ENCODE results near the gene GIMAP8.
"Not testable (repeated sequence)": the region's sequence is repeated elsewhere in the genome, so short reads cannot be mapped to it uniquely, and the experiment has no call there.

Gene GIMAP8

GRCh38 chr7:150451097-150451793 lies 815 bp downstream of the GIMAP8 start:
- no peak overlapping the region for H3K27ac ChIP-seq (ENCODE audit: insufficient read depth, low read depth, low read length, poor library complexity, severe bottlenecking)
- H3K4me1 ChIP-seq (ENCODE audit: control insufficient read depth, insufficient read depth, low read length): no peaks in the 10 kb centered on the region
- H3K4me3 ChIP-seq (ENCODE audit: insufficient read depth, low read depth, low read length): no peak overlapping the region
- H3K36me3 ChIP-seq (ENCODE audit: control insufficient read depth, insufficient read depth, low read length): no peaks in the 10 kb centered on the region
- H3K27me3 ChIP-seq (ENCODE audit: control insufficient read depth, insufficient read depth, low read length, poor library complexity, severe bottlenecking): peaks cover 3% of the 10 kb centered on the region
- no peaks in the 10 kb centered on the region for H3K9me3 ChIP-seq (ENCODE audit: control insufficient read depth, low read length)
- WGBS, 2 experiments: 84% methylated on average over 19 of the region's 19 CpGs

GRCh38 chr7:150451833-150452461 lies 1.5 kb downstream of the GIMAP8 start:
- H3K27ac ChIP-seq (ENCODE audit: insufficient read depth, low read depth, low read length, poor library complexity, severe bottlenecking): no peak overlapping the region
- no peaks in the 10 kb centered on the region for H3K4me1 ChIP-seq (ENCODE audit: control insufficient read depth, insufficient read depth, low read length)
- H3K4me3 ChIP-seq (ENCODE audit: insufficient read depth, low read depth, low read length): no peak overlapping the region
- no peaks in the 10 kb centered on the region for H3K36me3 ChIP-seq (ENCODE audit: control insufficient read depth, insufficient read depth, low read length)
- no peaks in the 10 kb centered on the region for H3K9me3 ChIP-seq (ENCODE audit: control insufficient read depth, low read length)
- WGBS, 2 experiments: 84 to 88% methylated on average over 8 of the region's 8 CpGs
- peaks cover 3% of the 10 kb centered on the region for H3K27me3 ChIP-seq (ENCODE audit: control insufficient read depth, insufficient read depth, low read length, poor library complexity, severe bottlenecking)

- peaks cover 3% of the 10 kb centered on the region for H3K27me3 ChIP-seq (ENCODE audit: control insufficient read depth, insufficient read depth, low read length, poor library complexity, severe bottlenecking)
- H3K4me1 ChIP-seq (ENCODE audit: control insufficient read depth, insufficient read depth, low read length): no peaks in the 10 kb centered on the region
- no peak overlapping the region for H3K27ac ChIP-seq (ENCODE audit: insufficient read depth, low read depth, low read length, poor library complexity, severe bottlenecking)
- 94 to 95% methylated on average over 8 of the region's 8 CpGs for WGBS, 2 experiments
- no peaks in the 10 kb centered on the region for H3K36me3 ChIP-seq (ENCODE audit: control insufficient read depth, insufficient read depth, low read length)
- no peak overlapping the region for H3K4me3 ChIP-seq (ENCODE audit: insufficient read depth, low read depth, low read length)
- no peaks in the 10 kb centered on the region for H3K9me3 ChIP-seq (ENCODE audit: control insufficient read depth, low read length)
Measured at GRCh38 chr7:150453181-150453580, 2.8 kb downstream of the GIMAP8 start.

- H3K27ac ChIP-seq (ENCODE audit: insufficient read depth, low read depth, low read length, poor library complexity, severe bottlenecking): no peak overlapping the region
- H3K4me3 ChIP-seq (ENCODE audit: insufficient read depth, low read depth, low read length): no peak overlapping the region
- no peaks in the 10 kb centered on the region for H3K36me3 ChIP-seq (ENCODE audit: control insufficient read depth, insufficient read depth, low read length)
- WGBS, 2 experiments: 92 to 93% methylated on average over 5 of the region's 5 CpGs
- peaks cover under 1% of the 10 kb centered on the region for H3K27me3 ChIP-seq (ENCODE audit: control insufficient read depth, insufficient read depth, low read length, poor library complexity, severe bottlenecking)
- no peaks in the 10 kb centered on the region for H3K4me1 ChIP-seq (ENCODE audit: control insufficient read depth, insufficient read depth, low read length)
- no peaks in the 10 kb centered on the region for H3K9me3 ChIP-seq (ENCODE audit: control insufficient read depth, low read length)
Measured at GRCh38 chr7:150453892-150454291, 3.5 kb downstream of the GIMAP8 start.

GRCh38 chr7:150457064-150457463 lies 6.6 kb downstream of the GIMAP8 start:
- WGBS, 2 experiments: 91 to 94% methylated on average over 5 of the region's 5 CpGs
- H3K27ac ChIP-seq (ENCODE audit: insufficient read depth, low read depth, low read length, poor library complexity, severe bottlenecking); H3K9me3 ChIP-seq (ENCODE audit: control insufficient read depth, low read length); H3K4me1 ChIP-seq (ENCODE audit: control insufficient read depth, insufficient read depth, low read length); H3K27me3 ChIP-seq (ENCODE audit: control insufficient read depth, insufficient read depth, low read length, poor library complexity, severe bottlenecking); H3K4me3 ChIP-seq (ENCODE audit: insufficient read depth, low read depth, low read length); H3K36me3 ChIP-seq (ENCODE audit: control insufficient read depth, insufficient read depth, low read length): not testable (repeated sequence)

GRCh38 chr7:150458235-150458634 lies 7.8 kb downstream of the GIMAP8 start:
- WGBS, 2 experiments: 95 to 100% methylated on average over 1 of the region's 1 CpG
- Histone ChIP-seq H3K4me3 (ENCODE audit: insufficient read depth, low read depth, low read length) (no peak overlapping the region), H3K36me3 (ENCODE audit: control insufficient read depth, insufficient read depth, low read length) (no peaks in the 10 kb centered on the region), H3K27ac (ENCODE audit: insufficient read depth, low read depth, low read length, poor library complexity, severe bottlenecking) (no peak overlapping the region), H3K9me3 (ENCODE audit: control insufficient read depth, low read length) (no peaks in the 10 kb centered on the region), H3K4me1 (ENCODE audit: control insufficient read depth, insufficient read depth, low read length) (no peaks in the 10 kb centered on the region), H3K27me3 (ENCODE audit: control insufficient read depth, insufficient read depth, low read length, poor library complexity, severe bottlenecking) (no peaks in the 10 kb centered on the region)

- H3K4me3 ChIP-seq (ENCODE audit: insufficient read depth, low read depth, low read length): no peak overlapping the region
- H3K9me3 ChIP-seq (ENCODE audit: control insufficient read depth, low read length): no peaks in the 10 kb centered on the region
- H3K27ac ChIP-seq (ENCODE audit: insufficient read depth, low read depth, low read length, poor library complexity, severe bottlenecking): no peak overlapping the region
- H3K27me3 ChIP-seq (ENCODE audit: control insufficient read depth, insufficient read depth, low read length, poor library complexity, severe bottlenecking): no peaks in the 10 kb centered on the region
- H3K36me3 ChIP-seq (ENCODE audit: control insufficient read depth, insufficient read depth, low read length): no peaks in the 10 kb centered on the region
- 100% methylated on average over 1 of the region's 1 CpG for WGBS, 2 experiments
- no peaks in the 10 kb centered on the region for H3K4me1 ChIP-seq (ENCODE audit: control insufficient read depth, insufficient read depth, low read length)
Measured at GRCh38 chr7:150458756-150459155, 8.3 kb downstream of the GIMAP8 start.

- no peaks in the 10 kb centered on the region for H3K36me3 ChIP-seq (ENCODE audit: control insufficient read depth, insufficient read depth, low read length)
- 80% methylated on average over 1 of the region's 1 CpG; no CpG with 5 or more reads in 1 of the 2 experiments for WGBS, 2 experiments
- H3K27ac ChIP-seq (ENCODE audit: insufficient read depth, low read depth, low read length, poor library complexity, severe bottlenecking): no peak overlapping the region
- no peaks in the 10 kb centered on the region for H3K4me1 ChIP-seq (ENCODE audit: control insufficient read depth, insufficient read depth, low read length)
- no peaks in the 10 kb centered on the region for H3K27me3 ChIP-seq (ENCODE audit: control insufficient read depth, insufficient read depth, low read length, poor library complexity, severe bottlenecking)
- no peaks in the 10 kb centered on the region for H3K9me3 ChIP-seq (ENCODE audit: control insufficient read depth, low read length)
- no peak overlapping the region for H3K4me3 ChIP-seq (ENCODE audit: insufficient read depth, low read depth, low read length)
Measured at GRCh38 chr7:150461520-150461919, 11.1 kb downstream of the GIMAP8 start.

GRCh38 chr7:150462413-150462812 lies 12.0 kb downstream of the GIMAP8 start:
- Histone ChIP-seq H3K27ac (ENCODE audit: insufficient read depth, low read depth, low read length, poor library complexity, severe bottlenecking) (no peak overlapping the region), H3K4me1 (ENCODE audit: control insufficient read depth, insufficient read depth, low read length) (no peaks in the 10 kb centered on the region), H3K9me3 (ENCODE audit: control insufficient read depth, low read length) (no peaks in the 10 kb centered on the region), H3K36me3 (ENCODE audit: control insufficient read depth, insufficient read depth, low read length) (no peaks in the 10 kb centered on the region), H3K27me3 (ENCODE audit: control insufficient read depth, insufficient read depth, low read length, poor library complexity, severe bottlenecking) (no peaks in the 10 kb centered on the region), H3K4me3 (ENCODE audit: insufficient read depth, low read depth, low read length) (no peak overlapping the region)

GRCh38 chr7:150463461-150463860 lies 13.0 kb downstream of the GIMAP8 start:
- Histone ChIP-seq H3K9me3 (ENCODE audit: control insufficient read depth, low read length) (no peaks in the 10 kb centered on the region), H3K4me3 (ENCODE audit: insufficient read depth, low read depth, low read length) (no peak overlapping the region), H3K27me3 (ENCODE audit: control insufficient read depth, insufficient read depth, low read length, poor library complexity, severe bottlenecking) (no peaks in the 10 kb centered on the region), H3K4me1 (ENCODE audit: control insufficient read depth, insufficient read depth, low read length) (no peaks in the 10 kb centered on the region), H3K27ac (ENCODE audit: insufficient read depth, low read depth, low read length, poor library complexity, severe bottlenecking) (no peak overlapping the region), H3K36me3 (ENCODE audit: control insufficient read depth, insufficient read depth, low read length) (no peaks in the 10 kb centered on the region)
- 82 to 89% methylated on average over 1 of the region's 1 CpG for WGBS, 2 experiments

Data from ectodermal cell (in vitro differentiated cells).